Measurements from ENCODE around the gene ERN2. TPM values are rescaled to one million over a fixed set of nuclear protein-coding genes. Genes with fewer than 3 reads are reported as not detected.

ERN2 gene
- total RNA-seq, 1 experiment from 2014 or later, result 2.1 TPM

DNA sequence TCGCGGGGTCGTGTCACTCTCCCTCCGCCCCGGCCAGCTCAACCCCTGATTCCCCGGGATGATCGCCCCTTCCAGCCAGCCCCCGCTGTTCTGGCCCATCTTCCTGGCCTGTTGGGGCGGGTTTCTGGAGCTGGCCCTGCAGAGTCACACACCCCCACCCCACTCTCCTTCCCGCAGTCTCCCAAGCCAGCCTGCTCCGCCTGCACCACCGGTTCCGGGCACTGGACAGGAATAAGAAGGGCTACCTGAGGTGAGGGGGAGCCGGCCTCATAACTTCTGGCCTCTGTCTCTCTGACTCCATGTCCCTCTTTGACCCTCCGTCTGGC, 42.4 kb upstream of the ERN2 start:
- peaks cover 49% of the 10 kb centered on the region for H3K27me3 Mint-ChIP-seq (ENCODE audit: low read depth)

More for the DNA sequence above, 42.4 kb upstream of the ERN2 start:
- WGBS (ENCODE audit: extremely low coverage, insufficient read length, low lambda C conversion rate), result no CpG with 5 or more reads among the region's 15 CpGs
- no peak overlapping the region for H3K4ac ChIP-seq (ENCODE audit: low read depth, low read length)
- H2AK5ac ChIP-seq (ENCODE audit: insufficient read length, low read length), result no peak overlapping the region
- H3K79me2 ChIP-seq (ENCODE audit: insufficient read depth, low read length), result no peaks in the 10 kb centered on the region
- peaks cover 9% of the 10 kb centered on the region for H3K23me2 ChIP-seq (ENCODE audit: insufficient read length, low read depth, low read length, poor library complexity, severe bottlenecking)
- Mint-ChIP-seq H3K4me3 (peak overlapping the region; percentile 19 to 70; a peak in 3 of 5 replicates), H3K27ac (no peak overlapping the region), H3K4me1 (peaks cover 2 to 8% of the 10 kb centered on the region in 2 experiments; a peak in 1 of 4 replicates), H3K9me3 (peaks cover 8 to 13% of the 10 kb centered on the region in 2 experiments; a peak in 4 of 5 replicates), H3K36me3 (ENCODE audit: insufficient read depth in 1 of 3, low read depth in 3 of 3) (peaks cover 5 to 23% (median 10%) of the 10 kb centered on the region in 3 experiments; a peak in 6 of 7 replicates)
- DNase-seq, result no peak
- no peak overlapping the region for H3K14ac ChIP-seq (ENCODE audit: insufficient read depth, low read length)
- H2BK15ac ChIP-seq (ENCODE audit: low read depth, low read length), result no peak overlapping the region
- H3K9me3 ChIP-seq (ENCODE audit: control insufficient read depth, low read depth, low read length), result no peaks in the 10 kb centered on the region
- H3K56ac ChIP-seq (ENCODE audit: insufficient read length, low read depth, low read length), result no peak overlapping the region
- H3K9ac ChIP-seq (ENCODE audit: extremely low read depth, insufficient read length, low read length), result no peak overlapping the region
- H4K5ac ChIP-seq (ENCODE audit: insufficient read length, low read depth, low read length), result no peak overlapping the region
- H2AFZ ChIP-seq (ENCODE audit: low read length), result no peak overlapping the region
- no peak overlapping the region for H4K91ac ChIP-seq (ENCODE audit: insufficient read length, low read depth, low read length)
- no peak overlapping the region for H3K27ac ChIP-seq (ENCODE audit: insufficient read length, low read depth, low read length)
- no peak overlapping the region for H3K18ac ChIP-seq (ENCODE audit: insufficient read length, low read depth, low read length)
- H4K20me1 ChIP-seq (ENCODE audit: control insufficient read depth, insufficient read depth, insufficient read length), result no peaks in the 10 kb centered on the region
- no peaks in the 10 kb centered on the region for H3K79me1 ChIP-seq (ENCODE audit: insufficient read depth, low read depth, low read length, poor library complexity, severe bottlenecking)
- H2BK20ac ChIP-seq (ENCODE audit: low read depth, low read length, poor library complexity, severe bottlenecking), result no peak overlapping the region
- TF ChIP-seq, protein P1, sequence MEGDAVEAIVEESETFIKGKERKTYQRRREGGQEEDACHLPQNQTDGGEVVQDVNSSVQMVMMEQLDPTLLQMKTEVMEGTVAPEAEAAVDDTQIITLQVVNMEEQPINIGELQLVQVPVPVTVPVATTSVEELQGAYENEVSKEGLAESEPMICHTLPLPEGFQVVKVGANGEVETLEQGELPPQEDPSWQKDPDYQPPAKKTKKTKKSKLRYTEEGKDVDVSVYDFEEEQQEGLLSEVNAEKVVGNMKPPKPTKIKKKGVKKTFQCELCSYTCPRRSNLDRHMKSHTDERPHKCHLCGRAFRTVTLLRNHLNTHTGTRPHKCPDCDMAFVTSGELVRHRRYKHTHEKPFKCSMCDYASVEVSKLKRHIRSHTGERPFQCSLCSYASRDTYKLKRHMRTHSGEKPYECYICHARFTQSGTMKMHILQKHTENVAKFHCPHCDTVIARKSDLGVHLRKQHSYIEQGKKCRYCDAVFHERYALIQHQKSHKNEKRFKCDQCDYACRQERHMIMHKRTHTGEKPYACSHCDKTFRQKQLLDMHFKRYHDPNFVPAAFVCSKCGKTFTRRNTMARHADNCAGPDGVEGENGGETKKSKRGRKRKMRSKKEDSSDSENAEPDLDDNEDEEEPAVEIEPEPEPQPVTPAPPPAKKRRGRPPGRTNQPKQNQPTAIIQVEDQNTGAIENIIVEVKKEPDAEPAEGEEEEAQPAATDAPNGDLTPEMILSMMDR (conservative IDR thresholded peaks at IDR 0.05), result no peak
- no peak overlapping the region for H3T11ph ChIP-seq (ENCODE audit: low read length)
- peaks cover 5% of the 10 kb centered on the region; the same call in 1 of the 2 replicates for H3K27me3 ChIP-seq (ENCODE audit: insufficient read depth, low read length)
- H3K4me1 ChIP-seq (ENCODE audit: insufficient read depth, low read length), result no peaks in the 10 kb centered on the region
- no peak overlapping the region for H3K23ac ChIP-seq (ENCODE audit: insufficient read length, low read depth, low read length)
- no peak overlapping the region for H2BK5ac ChIP-seq (ENCODE audit: insufficient read length, low read length)
- no peak overlapping the region for H2BK12ac ChIP-seq (ENCODE audit: insufficient read length, low read depth, low read length)
- no peak overlapping the region for H4K8ac ChIP-seq (replicated peaks; ENCODE audit: insufficient read length, low read depth, low read length)
- no peak overlapping the region for H3K4me2 ChIP-seq (ENCODE audit: insufficient read depth, insufficient read length, low read length)
- no peak overlapping the region for H2BK120ac ChIP-seq (ENCODE audit: low read depth, low read length, poor library complexity, severe bottlenecking)
